Measurements from ENCODE around the gene ZNF148. TPM values are rescaled to one million over a fixed set of nuclear protein-coding genes. Genes with fewer than 3 reads are reported as not detected.

ZNF148 gene
- total RNA-seq, 1 experiment from 2014 or later: 24.8 TPM

GRCh38 chr3:125207507-125207906, 167.6 kb downstream of the ZNF148 start:
- no peaks in the 10 kb centered on the region for H3K79me1 ChIP-seq (ENCODE audit: insufficient read depth, low read depth, low read length, poor library complexity, severe bottlenecking)
- H2BK15ac ChIP-seq (ENCODE audit: low read depth, low read length): no peak overlapping the region
- H3K56ac ChIP-seq (ENCODE audit: insufficient read length, low read depth, low read length): no peak overlapping the region
- no peak for DNase-seq
- Mint-ChIP-seq H3K9me3 (no peaks in the 10 kb centered on the region), H3K4me1 (peaks cover 9% of the 10 kb centered on the region in 2 experiments), H3K27me3 (ENCODE audit: low read depth) (peaks cover 6% of the 10 kb centered on the region), H3K36me3 (ENCODE audit: insufficient read depth in 1 of 3, low read depth in 3 of 3) (peaks cover 0 to 7% (median 2%) of the 10 kb centered on the region in 3 experiments; a peak in 6 of 7 replicates), H3K27ac (peak overlapping the region in 1 of 3 experiments; percentile 62; a peak in 1 of 7 replicates), H3K4me3 (no peak overlapping the region)
- no peak overlapping the region for H2AFZ ChIP-seq (ENCODE audit: low read length)
- H3K23ac ChIP-seq (ENCODE audit: insufficient read length, low read depth, low read length): no peak overlapping the region
- no peaks in the 10 kb centered on the region for H3K9me3 ChIP-seq (ENCODE audit: control insufficient read depth, low read depth, low read length)
- H3K18ac ChIP-seq (ENCODE audit: insufficient read length, low read depth, low read length): no peak overlapping the region
- no peak overlapping the region for H2AK5ac ChIP-seq (ENCODE audit: insufficient read length, low read length)
- H3K9ac ChIP-seq (ENCODE audit: extremely low read depth, insufficient read length, low read length): no peak overlapping the region
- H2BK12ac ChIP-seq (ENCODE audit: insufficient read length, low read depth, low read length): no peak overlapping the region
- H3K27ac ChIP-seq (ENCODE audit: insufficient read length, low read depth, low read length): no peak overlapping the region
- no peak overlapping the region for H2BK20ac ChIP-seq (ENCODE audit: low read depth, low read length, poor library complexity, severe bottlenecking)
- H3K79me2 ChIP-seq (ENCODE audit: insufficient read depth, low read length): peaks cover 1% of the 10 kb centered on the region; the same call in 1 of the 2 replicates
- H3K23me2 ChIP-seq (ENCODE audit: insufficient read length, low read depth, low read length, poor library complexity, severe bottlenecking): no peaks in the 10 kb centered on the region
- H3K4me1 ChIP-seq (ENCODE audit: insufficient read depth, low read length): no peaks in the 10 kb centered on the region
- H3T11ph ChIP-seq (ENCODE audit: low read length): no peak overlapping the region
- no peak overlapping the region for H4K8ac ChIP-seq (replicated peaks; ENCODE audit: insufficient read length, low read depth, low read length)
- H3K14ac ChIP-seq (ENCODE audit: insufficient read depth, low read length): no peak overlapping the region
- no peaks in the 10 kb centered on the region for H3K27me3 ChIP-seq (ENCODE audit: insufficient read depth, low read length)
- no peak overlapping the region for H3K4me2 ChIP-seq (ENCODE audit: insufficient read depth, insufficient read length, low read length)
- no peak overlapping the region for H2BK120ac ChIP-seq (ENCODE audit: low read depth, low read length, poor library complexity, severe bottlenecking)
- H4K20me1 ChIP-seq (ENCODE audit: control insufficient read depth, insufficient read depth, insufficient read length): no peaks in the 10 kb centered on the region
- TF ChIP-seq CTCF (conservative IDR thresholded peaks at IDR 0.05): no peak
- no CpG with 5 or more reads among the region's 7 CpGs for WGBS (ENCODE audit: extremely low coverage, insufficient read length, low lambda C conversion rate)
- no peak overlapping the region for H4K5ac ChIP-seq (ENCODE audit: insufficient read length, low read depth, low read length)
- no peak overlapping the region for H3K4ac ChIP-seq (ENCODE audit: low read depth, low read length)
- H4K91ac ChIP-seq (ENCODE audit: insufficient read length, low read depth, low read length): no peak overlapping the region
- no peak overlapping the region for H2BK5ac ChIP-seq (ENCODE audit: insufficient read length, low read length)

Measured in H9 (cell line).